Activated effector memory CD4-positive, alpha-beta T cell treated with Interleukin-2 at 50 U/mL for 16 hours (primary cell): ENCODE data around the gene MESD.

Experiments used
- DNase-seq: peaks from one replicate; pipeline ENCODE4 v3.0.0-alpha.2; 2020

Gene MESD

GRCh38 chr15:81014446-81015093 lies 25.0 kb upstream of the MESD start:
- DNase-seq, result no peak

GRCh38 chr15:81013396-81013929 lies 23.8 kb upstream of the MESD start:
- DNase-seq, result no peak

- no peak for DNase-seq
Observed at GRCh38 chr15:81012588-81012987, 23.0 kb upstream of the MESD start.

- DNase-seq, result no peak
Observed at GRCh38 chr15:81011593-81011992, 22.0 kb upstream of the MESD start.

- DNase-seq, result no peak
Observed at GRCh38 chr15:81010086-81010485, 20.5 kb upstream of the MESD start.

- no peak for DNase-seq
Observed at GRCh38 chr15:81008312-81008711, 18.7 kb upstream of the MESD start.

GRCh38 chr15:81007428-81008064 lies 17.9 kb upstream of the MESD start:
- DNase-seq, result no peak

- no peak for DNase-seq
Observed at GRCh38 chr15:81006124-81006523, 16.5 kb upstream of the MESD start.

- no peak for DNase-seq
Observed at GRCh38 chr15:81003097-81003350, 13.4 kb upstream of the MESD start.

- no peak for DNase-seq
Observed at GRCh38 chr15:81002331-81003096, 12.9 kb upstream of the MESD start.

- DNase-seq, result no peak
Observed at GRCh38 chr15:81002009-81002330, 12.4 kb upstream of the MESD start.

GRCh38 chr15:81001152-81002008 lies 11.8 kb upstream of the MESD start:
- DNase-seq, result peak; percentile 36

GRCh38 chr15:81000624-81001151 lies 11.1 kb upstream of the MESD start, which contains the start of gene TLNRD1:
TSS of gene TLNRD1 (plus strand) at chr15:81000923. CDS start at chr15:81002272, 1,349 bp downstream.
- peak; percentile 80 for DNase-seq

GRCh38 chr15:81000144-81000623 lies 10.6 kb upstream of the MESD start:
- peak; percentile 13 for DNase-seq

GRCh38 chr15:80999623-81000036 lies 10.0 kb upstream of the MESD start:
- DNase-seq, result peak; percentile 62

GRCh38 chr15:80998251-80998650 lies 8.6 kb upstream of the MESD start:
- no peak for DNase-seq

- no peak for DNase-seq
Observed at GRCh38 chr15:80997692-80998091, 8.1 kb upstream of the MESD start.

GRCh38 chr15:80996247-80996646 lies 6.6 kb upstream of the MESD start:
- no peak for DNase-seq

GRCh38 chr15:80992441-80992840 lies 2.8 kb upstream of the MESD start:
- DNase-seq, result no peak

- no peak for DNase-seq
Observed at GRCh38 chr15:80992006-80992405, 2.4 kb upstream of the MESD start.

- DNase-seq, result no peak
Observed at GRCh38 chr15:80991421-80991820, 1.8 kb upstream of the MESD start.

GRCh38 chr15:80990955-80991354 lies 1.3 kb upstream of the MESD start:
- DNase-seq, result no peak

- no peak for DNase-seq
Observed at GRCh38 chr15:80989081-80989517, 520 bp downstream of the MESD start.
